NCI-H510A (cell line): ENCODE measurements around the gene HES6.

Experiments used
- DNase-seq: peaks from one replicate; lab custom pipeline; 2025; lab: John Stamatoyannopoulos, UW

HES6 gene, protein sequence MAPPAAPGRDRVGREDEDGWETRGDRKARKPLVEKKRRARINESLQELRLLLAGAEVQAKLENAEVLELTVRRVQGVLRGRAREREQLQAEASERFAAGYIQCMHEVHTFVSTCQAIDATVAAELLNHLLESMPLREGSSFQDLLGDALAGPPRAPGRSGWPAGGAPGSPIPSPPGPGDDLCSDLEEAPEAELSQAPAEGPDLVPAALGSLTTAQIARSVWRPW

DNA sequence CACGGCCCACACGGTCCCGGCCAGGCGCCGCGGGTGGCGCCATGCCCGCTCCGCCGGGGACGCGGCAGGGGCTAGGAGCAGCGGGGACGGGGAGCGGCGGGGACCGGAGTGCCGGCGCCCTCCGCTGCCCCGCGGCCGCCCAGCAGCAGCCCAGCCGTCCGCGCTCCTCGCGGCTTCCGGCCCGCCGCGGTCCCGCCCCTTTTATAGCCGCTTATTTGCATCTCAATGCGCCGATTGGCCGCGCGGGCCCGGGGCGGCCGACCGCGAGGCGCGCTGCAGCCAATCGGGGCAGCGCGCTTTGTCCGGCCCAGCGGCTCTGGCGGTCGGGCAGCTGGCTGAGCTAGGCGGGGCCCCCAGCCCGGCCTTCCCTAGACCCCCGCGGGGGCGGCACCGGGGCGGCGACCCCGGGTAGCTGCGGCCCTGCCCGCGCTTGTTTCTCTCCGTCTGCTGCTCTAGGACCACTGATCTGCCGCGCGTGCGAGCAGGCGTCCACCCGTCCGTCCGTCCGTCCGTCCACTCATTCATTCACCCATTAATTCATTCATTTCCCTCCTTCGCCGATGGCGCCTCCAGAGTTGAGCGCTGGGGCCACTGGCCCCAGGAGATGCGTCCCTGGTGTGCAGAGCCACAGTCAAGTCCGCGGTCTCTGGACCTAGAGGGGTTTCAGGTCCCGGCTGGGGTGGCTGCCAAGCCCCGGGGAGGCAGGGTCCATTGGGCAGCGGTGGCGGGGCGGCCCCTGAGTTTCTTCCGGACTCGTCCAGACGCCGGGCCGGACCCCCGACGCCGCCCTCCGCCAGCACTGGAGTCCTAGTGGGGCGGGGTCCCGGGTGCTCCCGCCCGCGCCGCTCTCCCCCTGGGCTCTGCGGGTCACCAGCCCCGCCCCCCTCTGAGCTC lies at the start of gene HES6:
HES6 (minus strand) TSS at position 176 of the 894 bp plus-strand sequence; CDS start at position 43, 133 bp downstream.
- peak; percentile 90 for DNase-seq

- DNase-seq, result no peak
These were observed 49.7 kb upstream of the HES6 start for GRCh38 chr2:238289574-238289973.

GRCh38 chr2:238288650-238289573 lies 49.1 kb upstream of the HES6 start:
- peak; percentile 96 for DNase-seq

DNA sequence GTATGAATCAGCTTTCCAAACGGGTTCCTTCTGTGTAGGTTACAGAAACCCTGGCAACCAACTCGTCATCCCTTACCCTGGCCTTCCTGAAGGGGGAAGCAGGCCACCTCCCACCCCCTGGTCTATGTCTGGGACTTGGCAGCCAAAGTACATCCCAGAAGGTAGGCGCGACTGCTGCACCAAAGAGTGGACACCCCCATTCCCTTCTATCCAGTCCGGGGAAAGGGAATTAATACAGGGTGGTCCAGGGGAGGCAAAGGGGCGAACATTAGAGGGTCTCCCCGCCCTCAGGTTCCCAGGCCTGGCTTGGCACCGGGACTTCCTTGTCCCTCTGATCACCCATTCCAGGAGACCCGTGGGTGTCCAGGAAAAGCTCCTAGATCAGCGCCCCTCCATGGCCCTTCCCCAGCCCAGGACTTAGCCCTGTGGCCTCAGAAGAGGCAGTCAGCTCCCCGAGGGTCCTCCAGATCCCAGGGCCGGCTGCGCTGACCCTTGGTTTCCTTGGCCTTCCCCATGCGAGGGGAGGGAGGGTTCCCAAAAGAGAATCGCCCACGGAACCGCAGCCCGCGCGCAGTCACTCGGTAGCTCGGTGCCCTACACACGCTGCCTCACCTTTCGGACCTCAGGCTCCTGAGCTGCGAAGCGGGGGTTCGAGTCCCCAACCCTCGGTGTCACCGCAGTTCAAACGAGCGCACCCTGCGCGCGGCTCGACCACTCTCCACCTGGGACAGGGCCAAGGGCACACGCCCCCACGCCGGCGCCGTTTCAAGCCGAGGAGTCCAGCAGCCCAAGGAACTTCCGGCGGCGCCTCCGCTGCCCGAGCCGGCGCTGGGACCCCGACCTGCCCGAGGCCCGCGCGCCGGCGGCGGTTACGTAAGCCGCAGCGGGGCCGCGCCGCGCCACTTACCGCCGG lies 48.2 kb upstream of the HES6 start, which contains the start of gene PER2:
PER2 (minus strand) TSS at position 874 of the 913 bp plus-strand sequence. CDS start 10,674 bp downstream, outside the sequence.
- DNase-seq, result peak; percentile 69

- DNase-seq, result no peak
These were observed 47.3 kb upstream of the HES6 start for GRCh38 chr2:238286987-238287736.

- DNase-seq, result no peak
These were observed 46.7 kb upstream of the HES6 start for GRCh38 chr2:238286551-238286950.

GRCh38 chr2:238286095-238286494 lies 46.3 kb upstream of the HES6 start:
- DNase-seq, result no peak

GRCh38 chr2:238285653-238286082 lies 45.8 kb upstream of the HES6 start:
- peak; percentile 55 for DNase-seq

DNA sequence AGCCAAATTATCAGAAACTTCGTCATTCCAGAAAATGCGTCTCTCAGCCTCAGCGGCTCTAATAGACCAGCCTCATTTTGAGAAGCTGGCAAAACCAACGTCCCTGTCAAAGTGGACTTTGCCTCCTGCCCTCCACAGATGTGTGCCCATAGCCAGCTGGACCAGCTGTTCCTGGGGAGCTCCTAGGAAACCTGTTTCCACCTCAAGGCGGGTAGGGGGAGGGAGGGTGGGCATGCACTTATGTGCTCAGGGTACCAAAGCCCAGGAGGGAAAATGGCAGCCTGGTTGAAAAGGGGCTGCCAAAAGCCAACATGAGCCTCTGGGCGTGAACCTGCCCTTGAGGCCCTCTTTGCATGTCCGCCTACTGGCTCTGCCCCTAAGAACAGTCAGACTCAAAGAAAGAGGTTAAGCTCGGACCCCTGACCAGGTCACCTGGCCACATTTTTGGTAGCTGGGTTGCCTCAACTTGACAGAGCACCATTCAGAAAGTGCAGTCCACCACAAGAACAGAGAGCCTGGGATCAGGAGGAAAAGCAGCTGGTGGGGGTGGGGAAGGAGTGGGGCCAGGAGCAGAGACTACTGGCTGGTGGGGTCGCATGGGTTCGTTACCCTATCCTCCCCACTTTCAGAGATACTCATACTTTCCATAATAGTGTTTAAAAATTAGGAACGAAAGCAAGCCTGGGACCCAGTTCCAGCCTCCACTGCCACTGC lies 45.1 kb upstream of the HES6 start:
- no peak for DNase-seq

- no peak for DNase-seq
These were observed 43.3 kb upstream of the HES6 start for GRCh38 chr2:238282861-238283738.

- DNase-seq, result no peak
These were observed 42.1 kb upstream of the HES6 start for GRCh38 chr2:238281826-238282480.

DNA sequence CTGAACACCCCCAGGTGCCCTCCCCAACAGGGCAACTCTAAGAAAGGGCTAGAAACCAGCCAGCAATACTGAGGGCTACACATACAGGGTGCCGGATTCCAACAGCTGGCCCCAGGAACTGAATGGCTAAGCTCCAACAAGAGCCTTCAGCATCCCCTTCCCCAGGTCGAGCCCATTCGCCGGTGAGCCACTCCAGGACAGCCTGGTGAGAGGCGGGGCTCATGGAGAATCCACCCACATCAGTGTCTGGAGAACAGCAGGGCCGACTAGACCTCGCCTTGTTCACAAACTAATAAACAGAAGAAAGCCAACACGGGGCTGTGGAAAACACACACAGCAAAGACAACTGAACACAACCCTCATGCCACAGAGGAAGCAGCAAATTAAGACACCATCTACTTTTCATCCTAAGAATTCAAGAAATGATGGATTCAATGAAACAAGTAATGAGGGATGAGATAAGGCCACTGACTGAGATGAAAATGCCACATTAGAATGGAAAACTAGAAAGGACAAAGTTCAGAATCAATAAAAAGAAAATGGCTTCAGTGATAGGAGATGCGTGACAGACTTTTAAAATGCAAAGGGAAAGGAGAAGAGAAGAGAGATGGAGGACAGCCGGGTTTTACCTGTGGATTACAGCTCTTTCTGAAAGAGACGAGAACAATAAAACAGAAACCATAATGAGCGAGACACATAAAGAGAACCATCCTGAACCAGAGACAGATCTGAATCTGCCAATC lies 40.4 kb upstream of the HES6 start:
- DNase-seq, result no peak

DNA sequence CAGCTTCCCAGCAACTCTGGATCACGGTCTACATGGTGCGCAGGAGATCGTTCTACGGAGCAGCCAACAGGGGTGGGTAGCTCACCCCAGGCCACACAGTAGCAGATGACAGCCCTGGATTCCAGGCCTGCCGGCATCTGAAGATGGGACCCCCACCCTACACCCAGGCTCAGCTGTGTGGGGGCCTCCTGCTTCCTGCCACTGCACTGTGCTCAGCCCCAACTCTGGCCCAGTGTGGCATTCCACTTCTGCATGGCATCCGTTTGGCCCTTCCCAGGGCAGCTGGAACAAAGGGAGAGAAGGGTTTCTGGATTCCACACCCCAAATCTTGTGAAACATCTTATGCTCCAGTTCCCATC lies 39.5 kb upstream of the HES6 start:
- DNase-seq, result no peak

GRCh38 chr2:238278626-238279323 lies 38.9 kb upstream of the HES6 start:
- DNase-seq, result peak; percentile 78

GRCh38 chr2:238277695-238278094 lies 37.9 kb upstream of the HES6 start:
- no peak for DNase-seq

DNA sequence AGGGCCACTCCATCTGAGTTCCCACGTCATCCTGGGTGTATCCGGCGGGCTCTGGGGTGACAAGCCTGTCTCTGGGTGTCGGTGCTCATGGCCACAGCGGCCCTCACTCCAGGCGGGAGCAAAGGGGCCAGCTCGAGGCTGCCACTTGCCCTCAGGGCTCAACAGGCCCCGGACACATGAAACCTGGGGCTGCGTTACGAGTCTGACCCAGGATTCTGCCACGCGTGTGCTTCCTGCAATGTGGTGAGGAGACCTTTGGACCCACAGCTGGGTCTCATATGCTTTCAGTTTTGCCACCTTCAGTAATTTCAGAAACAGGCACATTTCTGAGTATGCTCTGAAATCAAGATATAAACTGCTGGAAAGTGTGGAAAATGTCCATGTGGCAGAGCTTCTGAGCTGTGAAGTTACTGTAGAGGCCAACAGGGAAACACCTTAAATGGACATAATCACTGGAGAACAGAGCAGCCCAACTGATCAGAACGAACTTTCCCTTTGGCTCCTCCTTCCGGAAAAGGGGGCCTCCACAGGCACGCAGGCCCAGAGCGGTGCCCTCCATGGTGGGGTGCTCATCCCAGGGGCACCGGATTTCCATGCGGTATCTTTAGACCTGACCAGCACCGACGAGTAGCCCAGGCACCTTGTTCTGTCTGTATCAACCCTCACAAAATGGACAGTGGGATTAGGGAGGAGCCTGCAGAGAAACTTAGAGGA lies 34.5 kb upstream of the HES6 start:
- no peak for DNase-seq
